Ovary (tissue), 9 donors: ENCODE results near the gene VIPAS39. TPM values are rescaled to one million over a fixed set of nuclear protein-coding genes. Genes with fewer than 3 reads are reported as not detected.

Experiments used
- DNase-seq, 5 donors: peaks; one replicate each; pipeline ENCODE4 v3.0.0-alpha.2; 2019 to 2020
- H3K27ac ChIP-seq, 2 donors: fragments of 200-600 bp; one replicate each; pipeline versions ENCODE4 v1.5.1 to v1.8.0; 2019 to 2022
- H3K27me3 ChIP-seq: fragments of 200-600 bp; one replicate; pipeline ENCODE4 v1.8.0; 2022
- H3K36me3 ChIP-seq: fragments of 200-600 bp; sonication (generic); one replicate; pipeline ENCODE4 v1.5.1; 2019
- H3K4me1 ChIP-seq: one replicate; pipeline ENCODE4 v1.8.1; 2013; ENCODE audit warnings: mild to moderate bottlenecking, moderate library complexity; ENCODE audit not compliant: insufficient read depth
- H3K4me3 ChIP-seq: fragments of 200-600 bp; sonication (generic); one replicate; pipeline ENCODE4 v1.5.1; 2017
- H3K9me3 ChIP-seq, 2 donors: fragments of 200-600 bp in 1 of 2; sonication (generic) in 1 of 2; one replicate each; pipeline versions ENCODE4 v1.5.1 to v1.8.1; 2013 to 2019; ENCODE audit warnings: mild to moderate bottlenecking in 1 of 2, moderate library complexity in 1 of 2
- EP300 ChIP-seq: sonication (generic); formaldehyde crosslinking; IDR thresholded peaks from one replicate; pipeline ENCODE4 v1.6.1; 2017; ENCODE audit warnings: antibody characterized with exemption
- POLR2A ChIP-seq: fragments of 450-650 bp; IDR thresholded peaks from one replicate; pipeline ENCODE4 v1.6.1; 2017; ENCODE audit warnings: antibody characterized with exemption, mild to moderate bottlenecking, moderate library complexity
- WGBS, 3 donors: extraction: QIAGEN DNeasy Blood & Tissue Kit in 1 of 3; methylation state at CpG; one replicate each; pipeline versions ENCODE4 v1.1.5 to v1.1.7; 2013 to 2017; 5-methylcytosine and 5-hydroxymethylcytosine counted together
- intact Hi-C, 4 donors: fragments of 100-400 bp; cut with DNase I; formaldehyde crosslinking; loops; one replicate each; pipeline versions ENCODE4 v1.11.0 to v1.15.1; 2022 to 2023
- polyA plus RNA-seq, 2 donors: library from polyadenylated mRNA; stranded (reverse); fragments of 200-250 nt in 1 of 2; fragments of 350-450 nt in 1 of 2; fragmentation: Illumina TruSeq in 1 of 2; extraction: RNeasy Lipid Tissue Mini Kit (QIAGEN cat#74804) in 1 of 2; gene quantifications; one replicate each; pipeline ENCODE4 v1.2.3, GENCODE V29; 2013 to 2014
- total RNA-seq, 7 donors: library from RNA; depleted of rRNA in 2 of 7; stranded (reverse); fragments of >200 nt in 2 of 7; fragmentation: NEBNext Ultra II Directional in 3 of 7; extraction: Animal tissue kit (Norgen Biotek cat#: 25700) in 3 of 7; gene quantifications; one replicate each; pipeline versions ENCODE4 v1.1.0 to v1.2.4, GENCODE V29; 2016 to 2023
- TF ChIP-seq, protein P1 (sequence below), 3 donors: fragments of 450-650 bp in 2 of 3; fragments of 200-600 bp in 1 of 3; IDR thresholded peaks; one replicate each; pipeline versions ENCODE4 v1.5.1 to v1.8.0; 2016 to 2022; ENCODE audit warnings: antibody characterized with exemption in 3 of 3, mild to moderate bottlenecking in 1 of 3
- donor health status: DM: no; HTN: no; CAD: no; lungs with moderate emphysema.
- donor health status: DM: no; HTN: no; CAD: no.
- donor health status: Bipolar disorder and iron deficiency.
- donor health status: DM: yes; HTN: yes; CAD: no.
- donor health status: DM: no; HTN: no; CAD: no.
- donor health status: DM: yes; HTN: yes; CAD: no.

VIPAS39 gene
- total and polyA plus RNA-seq, 9 donors: 10.7 to 47.0 (median 16.3) TPM

DNA sequence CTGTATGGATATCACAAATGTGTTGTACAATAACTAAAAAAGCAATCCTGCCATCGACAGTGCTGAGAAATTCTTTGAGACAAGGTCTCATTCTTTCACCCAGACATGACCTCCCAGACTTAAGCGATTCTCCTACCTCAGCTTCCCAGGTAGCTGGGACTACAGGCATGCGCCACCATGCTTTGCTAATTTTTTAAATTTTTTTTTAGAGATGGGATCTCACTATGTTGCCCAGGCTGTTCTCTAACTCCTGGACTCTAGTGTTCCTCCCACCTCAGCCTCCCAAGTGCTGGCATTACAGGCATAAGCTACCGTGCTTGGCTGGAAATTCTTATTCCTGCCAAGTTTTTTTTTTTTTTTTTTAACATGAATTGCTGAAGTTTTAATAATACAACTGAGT, 17.5 kb downstream of the VIPAS39 start:
- WGBS, 3 donors: 87 to 91% (median 89%) methylated on average over 4 of the region's 4 CpGs
- Histone ChIP-seq H3K4me1 (no peaks in the 10 kb centered on the region), H3K4me3 (no peak overlapping the region), H3K9me3 (no peaks in the 10 kb centered on the region), H3K36me3 (no peaks in the 10 kb centered on the region), H3K27ac (no peak overlapping the region), H3K27me3 (no peaks in the 10 kb centered on the region)
- no peak for DNase-seq
- no peak for TF ChIP-seq POLR2A
- TF ChIP-seq EP300: no peak
- TF ChIP-seq, protein P1, sequence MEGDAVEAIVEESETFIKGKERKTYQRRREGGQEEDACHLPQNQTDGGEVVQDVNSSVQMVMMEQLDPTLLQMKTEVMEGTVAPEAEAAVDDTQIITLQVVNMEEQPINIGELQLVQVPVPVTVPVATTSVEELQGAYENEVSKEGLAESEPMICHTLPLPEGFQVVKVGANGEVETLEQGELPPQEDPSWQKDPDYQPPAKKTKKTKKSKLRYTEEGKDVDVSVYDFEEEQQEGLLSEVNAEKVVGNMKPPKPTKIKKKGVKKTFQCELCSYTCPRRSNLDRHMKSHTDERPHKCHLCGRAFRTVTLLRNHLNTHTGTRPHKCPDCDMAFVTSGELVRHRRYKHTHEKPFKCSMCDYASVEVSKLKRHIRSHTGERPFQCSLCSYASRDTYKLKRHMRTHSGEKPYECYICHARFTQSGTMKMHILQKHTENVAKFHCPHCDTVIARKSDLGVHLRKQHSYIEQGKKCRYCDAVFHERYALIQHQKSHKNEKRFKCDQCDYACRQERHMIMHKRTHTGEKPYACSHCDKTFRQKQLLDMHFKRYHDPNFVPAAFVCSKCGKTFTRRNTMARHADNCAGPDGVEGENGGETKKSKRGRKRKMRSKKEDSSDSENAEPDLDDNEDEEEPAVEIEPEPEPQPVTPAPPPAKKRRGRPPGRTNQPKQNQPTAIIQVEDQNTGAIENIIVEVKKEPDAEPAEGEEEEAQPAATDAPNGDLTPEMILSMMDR (IDR thresholded peaks at IDR 0.05): no peak
- intact Hi-C loops: no loop called here

DNA sequence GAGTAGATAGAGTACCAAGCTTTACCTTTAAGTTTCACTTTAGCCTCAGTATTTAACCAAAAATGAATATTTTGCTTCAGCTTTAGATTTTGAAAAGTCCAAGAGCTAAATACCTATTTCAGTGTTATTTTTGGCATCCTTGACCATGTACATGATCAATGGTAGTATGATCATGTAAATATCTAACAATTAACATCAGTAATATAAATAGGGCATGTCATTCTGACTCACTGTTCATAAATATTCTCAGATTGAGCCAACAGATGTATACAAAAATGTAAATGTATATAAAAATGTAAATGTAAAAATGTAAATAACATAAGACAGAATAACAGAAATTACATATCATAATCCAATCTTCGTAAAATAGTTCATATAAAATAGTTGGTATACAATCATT, 18.8 kb downstream of the VIPAS39 start:
- no peak for DNase-seq
- Histone ChIP-seq H3K27me3 (no peaks in the 10 kb centered on the region), H3K4me1 (no peaks in the 10 kb centered on the region), H3K9me3 (no peaks in the 10 kb centered on the region), H3K27ac (no peak overlapping the region), H3K4me3 (no peak overlapping the region), H3K36me3 (no peaks in the 10 kb centered on the region)
- 95 to 98% (median 96%) methylated on average over 1 of the region's 1 CpG for WGBS, 3 donors
- intact Hi-C loops: no loop called here
- TF ChIP-seq EP300 (no peak), POLR2A (no peak)
- TF ChIP-seq, protein P1 (IDR thresholded peaks at IDR 0.05): no peak

DNA sequence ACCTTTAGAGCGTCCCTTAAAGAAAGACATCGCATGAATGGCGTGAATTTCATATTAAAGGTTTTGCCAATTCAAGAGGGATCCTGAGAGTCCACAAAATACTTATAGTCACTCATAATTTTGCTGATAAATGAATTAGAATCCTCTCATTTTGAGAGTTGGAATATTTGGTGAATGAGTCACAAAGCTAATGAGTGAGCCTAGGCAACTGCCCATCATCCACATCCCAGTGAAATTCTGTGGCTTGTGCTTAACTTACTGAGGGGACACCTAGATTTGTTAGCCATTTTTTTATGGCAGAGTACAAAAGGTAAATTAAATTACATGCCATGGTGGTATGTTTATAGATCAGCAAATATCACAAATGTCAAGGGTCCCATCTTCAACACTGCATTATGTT, 21.4 kb downstream of the VIPAS39 start:
- no peaks in the 10 kb centered on the region for H3K4me1 ChIP-seq
- no peak for DNase-seq
- intact Hi-C loops: no loop called here
- no peak overlapping the region for H3K27ac ChIP-seq
- no peaks in the 10 kb centered on the region for H3K36me3 ChIP-seq
- H3K9me3 ChIP-seq: no peaks in the 10 kb centered on the region
- H3K27me3 ChIP-seq: no peaks in the 10 kb centered on the region
- WGBS, 3 donors: 97 to 99% (median 98%) methylated on average over 3 of the region's 3 CpGs
- no peak overlapping the region for H3K4me3 ChIP-seq
- TF ChIP-seq POLR2A: no peak
- TF ChIP-seq EP300: no peak
- TF ChIP-seq, protein P1 (IDR thresholded peaks at IDR 0.05): no peak

DNA sequence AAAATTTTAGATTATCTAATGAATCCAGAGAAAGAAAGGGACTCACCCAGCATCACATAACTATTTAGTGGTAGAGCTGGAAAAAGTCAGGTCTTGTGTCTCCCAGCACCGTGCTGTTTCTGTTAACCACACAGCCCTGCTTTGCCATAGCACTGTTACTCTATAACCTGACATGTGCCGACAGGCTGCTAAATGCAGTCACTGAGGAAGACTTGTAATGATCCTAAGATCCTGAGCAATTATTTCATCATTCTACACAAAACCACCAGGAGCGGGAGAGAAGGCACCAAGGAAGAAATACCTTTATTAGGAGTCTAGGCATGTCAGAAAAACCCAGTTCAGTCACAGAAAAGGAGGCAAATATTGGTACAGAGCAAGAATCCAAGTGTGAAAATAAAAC, 31.0 kb downstream of the VIPAS39 start:
- H3K9me3 ChIP-seq: no peaks in the 10 kb centered on the region
- 96 to 100% (median 100%) methylated on average over 3 of the region's 3 CpGs for WGBS, 3 donors

More for the DNA sequence above, 31.0 kb downstream of the VIPAS39 start:
- intact Hi-C loops: loop anchor here in 1 of 4 donors (1.0 kb wide), 1 partner anchor 17 kb away; no protein-coding TSS in a partner anchor
- no peak for DNase-seq
- H3K27ac ChIP-seq: no peak overlapping the region
- H3K4me3 ChIP-seq: no peak overlapping the region
- TF ChIP-seq POLR2A: no peak
- TF ChIP-seq, protein P1 (IDR thresholded peaks at IDR 0.05): no peak
- no peak for TF ChIP-seq EP300
- no peaks in the 10 kb centered on the region for H3K36me3 ChIP-seq
- no peaks in the 10 kb centered on the region for H3K4me1 ChIP-seq
- no peaks in the 10 kb centered on the region for H3K27me3 ChIP-seq
